IPS DF 6.9 (cell line): ENCODE measurements around the gene ST3GAL2.
A peak's percentile ranks its signal among the peaks of the same experiment; 100 is the strongest.

Experiments used
- DNase-seq: peaks from one replicate; pipeline ENCODE4 v3.0.0-alpha.2; 2013; ENCODE audit warnings: low read depth, low spot score
- H3K27ac ChIP-seq: one replicate; pipeline ENCODE4 v1.5.1; 2013; ENCODE audit warnings: low read length, control low read depth
- H3K27me3 ChIP-seq: 2 replicates; pipeline ENCODE4 v1.6.1; 2013; ENCODE audit warnings: mild to moderate bottlenecking, low read length; ENCODE audit not compliant: control insufficient read depth, insufficient read depth
- H3K36me3 ChIP-seq: 2 replicates; pipeline ENCODE4 v1.6.1; 2013; ENCODE audit warnings: low read length; ENCODE audit not compliant: control insufficient read depth, insufficient read depth
- H3K4me1 ChIP-seq: 2 replicates; pipeline ENCODE4 v1.6.1; 2013; ENCODE audit warnings: low read length; ENCODE audit not compliant: control insufficient read depth, insufficient read depth
- H3K4me3 ChIP-seq: 2 replicates; pipeline ENCODE4 v1.5.1; 2013; ENCODE audit warnings: mild to moderate bottlenecking, low read length
- H3K9me3 ChIP-seq: 2 replicates; pipeline ENCODE4 v1.6.1; 2013; ENCODE audit warnings: low read length, inconsistent platforms; ENCODE audit not compliant: control insufficient read depth, insufficient read depth
- WGBS: extraction: QIAGEN DNeasy Blood & Tissue Kit; methylation state at CpG from one replicate; pipeline ENCODE4 v1.1.7; 2013; ENCODE audit warnings: mixed read lengths, missing lambda C conversion rate; ENCODE audit not compliant: insufficient read length, insufficient coverage; 5-methylcytosine and 5-hydroxymethylcytosine counted together

The ST3GAL2 gene

DNA sequence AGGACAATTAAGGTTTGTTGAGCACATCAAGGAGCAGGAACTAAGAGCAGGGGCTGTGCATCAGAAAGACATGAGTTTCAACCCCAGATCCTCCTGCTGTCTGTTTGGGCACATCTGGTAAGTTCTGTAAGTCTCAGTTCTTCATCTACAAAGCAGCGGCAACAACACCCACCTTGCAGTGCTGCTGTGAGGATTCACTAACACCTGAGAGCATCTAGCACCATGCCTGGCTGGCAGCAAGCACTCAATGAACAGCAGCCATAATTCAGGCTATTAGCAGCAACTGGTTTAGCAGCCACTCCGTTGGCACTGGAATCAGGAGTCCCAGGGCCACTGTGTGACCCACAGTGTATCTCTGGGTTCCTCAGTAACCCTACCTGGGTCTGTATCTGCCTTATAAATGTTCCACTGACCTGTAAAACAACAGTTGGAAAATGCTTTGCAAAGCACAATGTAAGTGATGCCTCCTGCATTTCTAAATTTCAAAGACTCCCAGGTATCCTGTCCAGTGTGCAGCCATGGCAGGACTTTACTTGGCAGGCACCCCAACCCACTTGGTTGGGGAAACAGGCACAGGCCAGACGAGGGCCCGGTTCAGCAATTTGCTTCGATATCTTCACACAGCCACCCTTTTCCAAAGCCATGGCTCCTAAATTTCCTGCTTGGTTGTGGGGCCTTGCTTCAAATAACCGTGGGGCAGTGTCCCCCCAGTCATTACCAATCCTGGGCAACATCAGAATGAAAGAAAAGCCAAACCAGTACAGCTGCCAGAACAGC, 4.2 kb downstream of the ST3GAL2 start:
- Histone ChIP-seq H3K36me3 (peaks cover 3% of the 10 kb centered on the region; the same call in 1 of the 2 replicates), H3K27ac (no peak overlapping the region), H3K4me1 (peaks cover 7% of the 10 kb centered on the region; the same call in 1 of the 2 replicates), H3K4me3 (no peak overlapping the region), H3K27me3 (no peaks in the 10 kb centered on the region), H3K9me3 (no peaks in the 10 kb centered on the region)
- WGBS: no CpG with 5 or more reads among the region's 6 CpGs
- DNase-seq: no peak

DNA sequence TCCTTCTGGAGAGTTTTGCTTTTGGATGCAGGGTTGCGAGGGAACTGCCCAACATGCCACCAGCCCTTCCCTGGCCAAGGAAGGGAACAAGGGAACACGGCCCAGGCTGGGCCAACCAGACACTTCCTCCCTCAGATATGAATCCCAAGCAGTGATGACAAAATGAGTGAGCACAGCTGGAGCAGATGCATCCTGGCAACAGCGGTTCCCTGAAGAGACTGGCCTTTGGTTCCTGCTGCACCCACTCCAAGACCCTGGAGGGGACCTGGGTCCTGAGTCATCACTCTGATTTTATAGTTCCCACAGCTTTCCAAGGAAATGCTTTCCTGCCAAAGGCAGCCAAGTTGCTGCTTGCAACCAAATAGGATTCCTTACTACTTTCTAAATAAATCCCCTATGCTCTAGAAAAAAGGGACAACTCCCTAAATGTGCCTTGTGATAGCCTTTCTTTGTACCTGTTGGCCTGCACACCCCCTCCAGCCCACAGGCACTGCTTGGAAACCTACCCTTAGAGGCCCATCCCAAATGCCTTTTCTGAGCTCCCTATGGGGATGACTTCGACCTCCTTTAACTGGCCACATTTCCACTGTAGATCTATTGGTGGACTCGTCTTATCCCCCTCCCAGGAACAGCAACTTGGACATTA, 5.3 kb downstream of the ST3GAL2 start:
- Histone ChIP-seq H3K36me3 (peaks cover 3% of the 10 kb centered on the region; the same call in 1 of the 2 replicates), H3K27me3 (no peaks in the 10 kb centered on the region), H3K4me1 (peaks cover 7% of the 10 kb centered on the region; the same call in 1 of the 2 replicates), H3K27ac (no peak overlapping the region), H3K4me3 (no peak overlapping the region), H3K9me3 (no peaks in the 10 kb centered on the region)
- no peak for DNase-seq
- no CpG with 5 or more reads among the region's 5 CpGs for WGBS

DNA sequence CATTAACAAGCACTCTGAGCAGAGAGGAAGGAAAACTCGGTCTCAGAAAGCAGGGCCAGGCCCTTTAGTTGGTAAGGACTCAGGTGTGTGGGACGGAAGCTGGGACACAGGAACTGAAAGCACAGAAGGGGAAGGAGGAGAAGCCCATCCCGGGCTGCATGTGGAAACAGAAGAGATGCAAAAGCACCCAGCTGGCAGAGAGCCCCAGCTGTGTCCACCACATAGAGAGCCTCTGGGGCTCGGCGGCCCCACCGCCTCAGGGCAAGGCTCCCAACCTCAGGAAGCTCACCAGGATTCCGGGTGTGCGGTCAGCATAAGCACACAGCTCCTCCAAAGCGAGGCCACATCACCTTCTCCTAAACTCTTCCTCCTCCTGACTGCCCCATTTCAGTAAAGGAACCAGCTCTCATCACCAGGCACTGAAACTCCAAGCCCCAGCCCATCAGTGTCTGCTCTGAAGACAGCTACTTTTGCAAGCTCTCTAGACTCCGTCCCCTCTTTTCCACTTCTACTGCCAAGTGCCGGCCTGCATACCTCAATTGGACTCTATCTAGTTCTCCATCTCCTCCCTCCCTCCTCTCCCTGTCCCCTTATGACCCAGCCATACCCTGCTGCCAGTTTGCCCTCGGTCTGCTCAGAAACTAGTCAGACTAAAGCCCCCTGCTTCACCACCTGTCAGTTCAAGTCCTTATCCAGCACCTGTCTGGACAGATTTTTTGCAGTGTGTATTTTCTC, 6.0 kb downstream of the ST3GAL2 start:
- no peaks in the 10 kb centered on the region for H3K9me3 ChIP-seq
- H3K27me3 ChIP-seq: no peaks in the 10 kb centered on the region
- H3K4me3 ChIP-seq: no peak overlapping the region
- WGBS: no CpG with 5 or more reads among the region's 12 CpGs
- DNase-seq: no peak
- peaks cover 3% of the 10 kb centered on the region; the same call in 1 of the 2 replicates for H3K36me3 ChIP-seq
- H3K27ac ChIP-seq: no peak overlapping the region
- H3K4me1 ChIP-seq: peaks cover 13% of the 10 kb centered on the region; the same call in 1 of the 2 replicates

DNA sequence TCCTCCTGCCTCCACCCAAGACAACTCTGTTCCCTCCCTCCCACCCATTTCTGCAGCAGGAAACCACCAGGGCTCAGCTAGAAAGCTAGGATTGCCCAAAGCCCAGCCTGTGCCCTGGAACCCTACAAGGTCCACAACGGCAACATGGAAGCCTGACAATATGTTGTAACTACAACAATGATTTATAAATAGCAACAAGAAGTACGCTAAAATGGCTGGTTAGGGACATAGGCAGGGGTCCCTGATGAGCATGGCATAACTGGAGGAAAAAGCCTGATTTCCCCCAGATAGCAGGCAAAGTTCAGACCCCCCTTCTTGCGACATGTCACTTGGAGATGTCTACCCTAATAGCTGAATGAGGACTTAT, 6.6 kb downstream of the ST3GAL2 start:
- Histone ChIP-seq H3K36me3 (peaks cover 3% of the 10 kb centered on the region; the same call in 1 of the 2 replicates), H3K4me1 (peaks cover 15% of the 10 kb centered on the region; the same call in 1 of the 2 replicates), H3K27me3 (no peaks in the 10 kb centered on the region), H3K4me3 (no peak overlapping the region), H3K27ac (no peak overlapping the region), H3K9me3 (no peaks in the 10 kb centered on the region)
- no peak for DNase-seq
- WGBS: no CpG with 5 or more reads among the region's 3 CpGs

DNA sequence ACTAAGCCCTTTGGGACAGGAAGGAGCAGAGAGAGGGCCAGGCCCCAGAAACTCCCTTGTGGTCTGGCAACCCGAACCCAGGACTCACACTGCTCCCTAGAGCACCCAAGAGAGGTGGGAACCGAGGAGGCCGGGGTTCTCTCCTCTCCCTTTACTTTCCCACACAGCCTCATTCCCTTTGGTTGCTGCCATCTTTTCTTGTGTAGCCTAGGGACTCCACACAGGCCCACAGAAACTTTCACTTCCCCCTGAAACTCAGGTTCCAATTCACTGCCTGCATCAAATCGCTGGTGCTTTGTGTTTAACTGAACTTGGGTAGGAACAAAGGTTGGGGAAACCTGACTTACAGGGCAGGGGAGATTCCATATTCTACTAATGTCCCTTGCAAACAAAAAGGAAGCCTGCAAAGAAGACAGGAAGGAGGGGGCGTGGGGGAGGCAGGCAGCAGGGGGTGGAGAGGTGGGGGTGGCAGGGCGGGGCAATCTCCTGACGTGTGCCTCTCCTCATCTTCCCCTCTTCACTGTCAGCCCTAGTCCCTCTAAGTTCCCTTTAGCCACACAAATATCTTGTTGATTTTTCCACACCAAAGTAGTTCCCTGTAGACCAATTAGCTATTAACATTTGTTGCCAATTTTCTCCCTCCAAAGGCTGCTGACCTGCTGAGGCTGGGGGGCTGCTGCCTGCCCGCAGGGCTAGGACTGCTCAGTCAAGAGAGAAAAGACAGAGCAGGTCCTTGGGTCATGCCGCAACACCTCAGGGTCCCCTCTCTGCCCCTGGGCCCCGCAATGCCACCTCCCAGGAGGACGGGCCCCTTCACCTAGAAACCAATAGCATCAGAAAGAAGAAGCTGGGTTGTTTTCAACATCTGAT, 8.0 kb downstream of the ST3GAL2 start:
- Histone ChIP-seq H3K4me1 (peaks cover 15% of the 10 kb centered on the region; the same call in 1 of the 2 replicates), H3K9me3 (no peaks in the 10 kb centered on the region), H3K36me3 (peaks cover 3% of the 10 kb centered on the region; the same call in 1 of the 2 replicates), H3K27ac (peak overlapping the region; percentile 78), H3K4me3 (no peak overlapping the region), H3K27me3 (no peaks in the 10 kb centered on the region)
- no CpG with 5 or more reads among the region's 11 CpGs for WGBS
- DNase-seq: no peak

DNA sequence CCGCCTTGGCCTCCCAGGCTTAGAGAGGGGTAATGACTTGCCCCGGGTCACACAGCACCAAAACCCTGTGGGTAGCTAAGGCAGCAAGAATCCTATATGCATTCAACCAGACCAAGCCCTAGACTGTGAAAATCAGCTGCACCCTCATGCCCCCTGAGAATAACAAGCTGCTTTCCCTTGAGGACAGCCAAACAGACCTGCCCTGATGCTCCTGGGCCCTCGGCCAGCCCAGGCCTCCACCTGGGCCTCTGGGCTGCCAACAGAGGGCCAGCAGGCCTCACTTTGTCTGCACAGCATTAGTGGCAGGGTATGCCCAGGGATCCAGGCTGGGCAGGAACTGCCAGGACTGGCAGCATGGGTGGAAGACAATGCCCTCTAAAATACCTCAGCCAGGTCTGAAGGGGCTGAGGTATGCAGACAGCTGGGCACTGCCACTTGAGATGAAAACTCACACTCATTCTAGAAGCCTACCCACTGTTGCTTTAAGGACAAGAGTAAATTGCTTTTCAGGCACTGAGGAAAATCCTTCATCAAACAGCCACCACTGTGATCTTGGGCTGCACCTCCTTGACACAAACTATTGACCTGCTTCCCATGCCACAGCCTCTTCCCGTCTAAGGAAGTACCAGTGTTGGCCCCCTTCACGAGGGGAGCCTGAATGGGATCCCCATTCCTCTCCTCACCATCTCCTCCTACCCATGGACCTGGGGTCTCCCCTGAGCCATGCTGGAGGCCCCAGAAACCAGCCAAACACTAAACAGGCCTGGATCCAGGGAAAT, 8.8 kb downstream of the ST3GAL2 start:
- H3K27ac ChIP-seq: peak overlapping the region; percentile 78
- H3K4me3 ChIP-seq: no peak overlapping the region
- H3K4me1 ChIP-seq: peaks cover 15% of the 10 kb centered on the region; the same call in 1 of the 2 replicates
- H3K9me3 ChIP-seq: no peaks in the 10 kb centered on the region
- no CpG with 5 or more reads among the region's 5 CpGs for WGBS
- DNase-seq: no peak
- H3K27me3 ChIP-seq: no peaks in the 10 kb centered on the region
- H3K36me3 ChIP-seq: peaks cover 3% of the 10 kb centered on the region; the same call in 1 of the 2 replicates

DNA sequence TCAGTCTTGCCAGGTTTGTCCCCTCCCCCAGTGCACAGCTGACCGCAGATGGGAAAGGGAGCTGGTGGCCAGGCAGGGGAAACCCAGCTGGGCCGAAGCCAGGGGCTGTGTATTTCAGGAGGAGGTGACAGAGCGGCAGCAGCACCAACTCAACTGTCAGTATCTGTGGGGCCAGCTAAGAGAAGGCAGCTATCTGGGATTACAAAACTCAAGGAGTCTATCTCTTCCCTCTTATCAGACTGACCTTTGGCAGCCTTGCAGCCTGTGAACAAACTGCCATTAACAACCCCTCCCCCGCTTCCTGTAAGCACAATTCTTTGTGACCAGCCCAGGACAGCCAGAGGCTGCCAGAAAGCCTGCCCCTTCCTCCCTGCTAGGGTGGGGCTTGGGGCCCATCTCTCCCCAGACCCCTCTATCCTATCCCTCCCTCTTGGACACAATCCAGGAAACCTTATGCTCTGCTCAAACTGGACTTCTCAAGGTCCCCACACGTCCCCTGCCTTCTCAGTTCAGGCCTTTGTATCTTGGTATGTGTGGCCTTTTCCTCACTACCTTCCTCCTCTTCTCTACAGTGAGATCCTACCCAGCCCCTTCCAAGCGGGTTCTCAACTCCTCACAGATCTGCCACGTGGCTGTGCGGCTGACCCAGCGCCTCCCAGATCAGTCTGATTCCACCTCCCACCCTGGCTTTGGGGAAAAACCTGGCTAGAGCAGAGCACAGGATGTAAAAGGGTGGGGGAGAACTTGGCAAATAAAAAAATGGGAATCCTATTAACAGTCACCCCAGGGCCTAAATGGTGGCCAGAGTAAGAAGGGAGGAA, 10.5 kb downstream of the ST3GAL2 start:
- WGBS: no CpG with 5 or more reads among the region's 9 CpGs
- H3K9me3 ChIP-seq: no peaks in the 10 kb centered on the region
- H3K27me3 ChIP-seq: no peaks in the 10 kb centered on the region
- DNase-seq: no peak
- H3K4me3 ChIP-seq: no peak overlapping the region
- H3K36me3 ChIP-seq: no peaks in the 10 kb centered on the region
- peaks cover 15% of the 10 kb centered on the region; the same call in 1 of the 2 replicates for H3K4me1 ChIP-seq
- H3K27ac ChIP-seq: peak overlapping the region; percentile 32

DNA sequence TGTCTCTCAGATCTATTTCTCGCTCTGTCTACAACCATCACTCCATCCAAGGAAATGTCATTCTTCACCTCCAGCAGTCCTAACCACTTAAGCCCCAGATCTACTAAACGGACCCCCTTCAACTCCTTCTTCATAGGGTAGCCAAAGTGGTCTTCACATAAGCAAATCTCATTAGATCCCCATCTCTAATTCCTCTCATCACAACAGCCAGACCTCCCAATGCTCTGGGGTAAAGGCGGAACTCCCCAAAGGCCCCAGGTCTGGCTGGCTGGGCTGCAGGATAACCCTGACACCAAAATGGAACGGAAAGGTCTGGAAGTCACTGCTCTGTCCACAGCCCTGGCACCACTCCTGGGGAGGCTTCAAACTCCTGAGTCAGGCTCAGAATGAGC, 11.1 kb downstream of the ST3GAL2 start:
- 100% methylated on average over 1 of the region's 4 CpGs for WGBS
- no peaks in the 10 kb centered on the region for H3K9me3 ChIP-seq
- no peak for DNase-seq
- H3K4me1 ChIP-seq: peaks cover 15% of the 10 kb centered on the region; the same call in 1 of the 2 replicates
- H3K27me3 ChIP-seq: no peaks in the 10 kb centered on the region
- H3K4me3 ChIP-seq: no peak overlapping the region
- no peak overlapping the region for H3K27ac ChIP-seq
- no peaks in the 10 kb centered on the region for H3K36me3 ChIP-seq

DNA sequence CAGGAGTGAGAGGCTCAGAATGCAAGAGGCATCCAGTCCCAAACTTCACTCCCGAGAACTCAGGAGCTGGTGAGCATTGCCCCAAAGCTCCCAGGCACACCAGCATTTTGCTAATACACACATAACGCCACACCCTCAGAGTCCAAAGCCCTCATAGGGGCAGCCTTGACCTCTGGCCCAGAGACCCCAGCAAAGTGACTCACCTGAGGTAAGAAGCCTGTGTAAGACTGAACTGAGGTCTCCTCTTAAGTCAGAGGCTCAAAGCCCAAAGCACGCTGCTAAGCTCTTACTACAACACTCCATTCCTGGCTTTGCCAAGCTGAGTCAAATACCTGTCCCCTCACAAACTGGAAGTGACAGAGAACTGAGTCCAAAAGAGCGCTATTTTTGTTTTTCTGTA, 16.4 kb downstream of the ST3GAL2 start:
- peaks cover 13% of the 10 kb centered on the region for H3K4me1 ChIP-seq
- no peaks in the 10 kb centered on the region for H3K27me3 ChIP-seq
- no peaks in the 10 kb centered on the region for H3K9me3 ChIP-seq
- WGBS: no CpG with 5 or more reads among the region's 4 CpGs
- no peak overlapping the region for H3K27ac ChIP-seq
- DNase-seq: no peak
- H3K36me3 ChIP-seq: no peaks in the 10 kb centered on the region
- H3K4me3 ChIP-seq: no peak overlapping the region
